ENCODE results near the gene PKP4. TPM values are rescaled to one million over a fixed set of nuclear protein-coding genes. Genes with fewer than 3 reads are reported as not detected.

PKP4 gene
- total and polyA plus RNA-seq, 2 experiments from 2014 or later: 35.7 to 92.3 TPM

- peaks cover 9% of the 10 kb centered on the region; the same call in 1 of the 2 replicates for H3K9me2 ChIP-seq (ENCODE audit: insufficient read depth)
- no peaks in the 10 kb centered on the region for H3K27me3 Mint-ChIP-seq (ENCODE audit: insufficient read depth, low read depth, poor library complexity)
- H3K9me3 Mint-ChIP-seq: peaks cover 3% of the 10 kb centered on the region
- DNase-seq (ENCODE audit: low spot score) (no peak), ATAC-seq (no peak)
- H3K4me1 Mint-ChIP-seq: peaks cover 10% of the 10 kb centered on the region
- no peak overlapping the region for H3K27ac ChIP-seq (ENCODE audit: low read depth)
- no peaks in the 10 kb centered on the region for H3K27me3 ChIP-seq (ENCODE audit: insufficient read depth)
- H3K4me1 ChIP-seq (ENCODE audit: insufficient read depth): 0 out of 2 replicates have a peak, but pooled peaks cover 8% of the 10 kb centered on the region
- no peak overlapping the region for H3K4me2 ChIP-seq
- no peak overlapping the region for H3K4me3 Mint-ChIP-seq
- H3K79me2 ChIP-seq (replicated peaks; ENCODE audit: insufficient read depth): no peaks in the 10 kb centered on the region
- H3K36me3 ChIP-seq (ENCODE audit: insufficient read depth): no peaks in the 10 kb centered on the region
- no peak overlapping the region for H3K27ac Mint-ChIP-seq
- H3K36me3 Mint-ChIP-seq (ENCODE audit: low read depth): peaks cover 3% of the 10 kb centered on the region; the same call in 2 of the 3 replicates
- TF ChIP-seq CREB1 (CRISPR knock-in tag; IDR thresholded peaks at IDR 0.05; ENCODE audit: low read depth) (no peak), ZNF331 (CRISPR knock-in tag; IDR thresholded peaks at IDR 0.05; ENCODE audit: low read depth) (no peak), EZH2phosphoT487 (IDR thresholded peaks at IDR 0.05; ENCODE audit: unreplicated experiment) (no peak), ZNF114 (CRISPR knock-in tag; IDR thresholded peaks at IDR 0.05) (no peak), NANOG (IDR thresholded peaks at IDR 0.05; ENCODE audit: borderline replicate concordance) (no peak), POLR2AphosphoS5 (IDR thresholded peaks at IDR 0.05; ENCODE audit: low read depth) (no peak), STAT1 (IDR thresholded peaks at IDR 0.05; ENCODE audit: unreplicated experiment) (no peak), EZH2 (IDR thresholded peaks at IDR 0.05; ENCODE audit: low read depth, unreplicated experiment) (no peak), ZNF462 (CRISPR knock-in tag; IDR thresholded peaks at IDR 0.05) (no peak), JUNB (IDR thresholded peaks at IDR 0.05; ENCODE audit: unreplicated experiment) (no peak)
- TF ChIP-seq, protein P1, sequence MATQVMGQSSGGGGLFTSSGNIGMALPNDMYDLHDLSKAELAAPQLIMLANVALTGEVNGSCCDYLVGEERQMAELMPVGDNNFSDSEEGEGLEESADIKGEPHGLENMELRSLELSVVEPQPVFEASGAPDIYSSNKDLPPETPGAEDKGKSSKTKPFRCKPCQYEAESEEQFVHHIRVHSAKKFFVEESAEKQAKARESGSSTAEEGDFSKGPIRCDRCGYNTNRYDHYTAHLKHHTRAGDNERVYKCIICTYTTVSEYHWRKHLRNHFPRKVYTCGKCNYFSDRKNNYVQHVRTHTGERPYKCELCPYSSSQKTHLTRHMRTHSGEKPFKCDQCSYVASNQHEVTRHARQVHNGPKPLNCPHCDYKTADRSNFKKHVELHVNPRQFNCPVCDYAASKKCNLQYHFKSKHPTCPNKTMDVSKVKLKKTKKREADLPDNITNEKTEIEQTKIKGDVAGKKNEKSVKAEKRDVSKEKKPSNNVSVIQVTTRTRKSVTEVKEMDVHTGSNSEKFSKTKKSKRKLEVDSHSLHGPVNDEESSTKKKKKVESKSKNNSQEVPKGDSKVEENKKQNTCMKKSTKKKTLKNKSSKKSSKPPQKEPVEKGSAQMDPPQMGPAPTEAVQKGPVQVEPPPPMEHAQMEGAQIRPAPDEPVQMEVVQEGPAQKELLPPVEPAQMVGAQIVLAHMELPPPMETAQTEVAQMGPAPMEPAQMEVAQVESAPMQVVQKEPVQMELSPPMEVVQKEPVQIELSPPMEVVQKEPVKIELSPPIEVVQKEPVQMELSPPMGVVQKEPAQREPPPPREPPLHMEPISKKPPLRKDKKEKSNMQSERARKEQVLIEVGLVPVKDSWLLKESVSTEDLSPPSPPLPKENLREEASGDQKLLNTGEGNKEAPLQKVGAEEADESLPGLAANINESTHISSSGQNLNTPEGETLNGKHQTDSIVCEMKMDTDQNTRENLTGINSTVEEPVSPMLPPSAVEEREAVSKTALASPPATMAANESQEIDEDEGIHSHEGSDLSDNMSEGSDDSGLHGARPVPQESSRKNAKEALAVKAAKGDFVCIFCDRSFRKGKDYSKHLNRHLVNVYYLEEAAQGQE (IDR thresholded peaks at IDR 0.05; ENCODE audit: unreplicated experiment): no peak
- TF ChIP-seq, protein P2, sequence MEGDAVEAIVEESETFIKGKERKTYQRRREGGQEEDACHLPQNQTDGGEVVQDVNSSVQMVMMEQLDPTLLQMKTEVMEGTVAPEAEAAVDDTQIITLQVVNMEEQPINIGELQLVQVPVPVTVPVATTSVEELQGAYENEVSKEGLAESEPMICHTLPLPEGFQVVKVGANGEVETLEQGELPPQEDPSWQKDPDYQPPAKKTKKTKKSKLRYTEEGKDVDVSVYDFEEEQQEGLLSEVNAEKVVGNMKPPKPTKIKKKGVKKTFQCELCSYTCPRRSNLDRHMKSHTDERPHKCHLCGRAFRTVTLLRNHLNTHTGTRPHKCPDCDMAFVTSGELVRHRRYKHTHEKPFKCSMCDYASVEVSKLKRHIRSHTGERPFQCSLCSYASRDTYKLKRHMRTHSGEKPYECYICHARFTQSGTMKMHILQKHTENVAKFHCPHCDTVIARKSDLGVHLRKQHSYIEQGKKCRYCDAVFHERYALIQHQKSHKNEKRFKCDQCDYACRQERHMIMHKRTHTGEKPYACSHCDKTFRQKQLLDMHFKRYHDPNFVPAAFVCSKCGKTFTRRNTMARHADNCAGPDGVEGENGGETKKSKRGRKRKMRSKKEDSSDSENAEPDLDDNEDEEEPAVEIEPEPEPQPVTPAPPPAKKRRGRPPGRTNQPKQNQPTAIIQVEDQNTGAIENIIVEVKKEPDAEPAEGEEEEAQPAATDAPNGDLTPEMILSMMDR (conservative IDR thresholded peaks at IDR 0.05; ENCODE audit: low read depth in 2 of 2): no peak
- TF ChIP-seq, protein P3, sequence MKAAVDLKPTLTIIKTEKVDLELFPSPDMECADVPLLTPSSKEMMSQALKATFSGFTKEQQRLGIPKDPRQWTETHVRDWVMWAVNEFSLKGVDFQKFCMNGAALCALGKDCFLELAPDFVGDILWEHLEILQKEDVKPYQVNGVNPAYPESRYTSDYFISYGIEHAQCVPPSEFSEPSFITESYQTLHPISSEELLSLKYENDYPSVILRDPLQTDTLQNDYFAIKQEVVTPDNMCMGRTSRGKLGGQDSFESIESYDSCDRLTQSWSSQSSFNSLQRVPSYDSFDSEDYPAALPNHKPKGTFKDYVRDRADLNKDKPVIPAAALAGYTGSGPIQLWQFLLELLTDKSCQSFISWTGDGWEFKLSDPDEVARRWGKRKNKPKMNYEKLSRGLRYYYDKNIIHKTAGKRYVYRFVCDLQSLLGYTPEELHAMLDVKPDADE (IDR thresholded peaks at IDR 0.05): no peak
- no peaks in the 10 kb centered on the region for H3F3A ChIP-seq (replicated peaks; ENCODE audit: low read depth)
- H3K4me3 ChIP-seq: no peak overlapping the region
- H2AFZ ChIP-seq: no peak overlapping the region
- no peaks in the 10 kb centered on the region for H4K20me1 ChIP-seq (replicated peaks; ENCODE audit: insufficient read depth)
Observed at GRCh38 chr2:158691619-158692018, 234.9 kb downstream of the PKP4 start.
